H1 (cell line): ENCODE data around the gene OSBP2.

Experiments used
- BACH1 ChIP-seq: IDR thresholded peaks from 2 replicates; pipeline ENCODE4 v1.6.1; 2012; ENCODE audit warnings: low read length, improper control_type of control experiment
- CTCF ChIP-seq, 3 experiments: IDR thresholded peaks; 1 replicate in 2 of 3; 2 replicates in 1 of 3; pipeline versions ENCODE4 v1.5.1 to v1.6.1; 2011; ENCODE audit warnings: low read length in 3 of 3, mild to moderate bottlenecking in 3 of 3, inconsistent platforms in 2 of 3, low read depth in 1 of 3, moderate library complexity in 1 of 3; ENCODE audit not compliant: insufficient read depth in 1 of 3; ENCODE audit errors: control extremely low read depth in 1 of 3
- EP300 ChIP-seq, 2 experiments: IDR thresholded peaks; 1 replicate in 1 of 2; 2 replicates in 1 of 2; pipeline ENCODE4 v1.6.1; 2011 to 2012; ENCODE audit warnings: low read depth in 2 of 2, low read length in 2 of 2, mild to moderate bottlenecking in 2 of 2, borderline replicate concordance in 1 of 2, inconsistent platforms in 1 of 2, moderate library complexity in 1 of 2
- EZH2 ChIP-seq: fragments of 200-600 bp; sonication (generic); IDR thresholded peaks from 2 replicates; pipeline ENCODE4 v1.7.1; 2012; ENCODE audit warnings: low read depth, mild to moderate bottlenecking, moderate library complexity, low read length, inconsistent platforms; ENCODE audit not compliant: severe bottlenecking
- KDM1A ChIP-seq: fragments of 200-600, 300-600 bp; sonication (generic); IDR thresholded peaks from 2 replicates; pipeline ENCODE4 v1.7.1; 2016; ENCODE audit warnings: mild to moderate bottlenecking, low read length, borderline replicate concordance
- NRF1 ChIP-seq: IDR thresholded peaks from 2 replicates; pipeline ENCODE4 v1.6.1; 2011; ENCODE audit warnings: mild to moderate bottlenecking, low read depth, low read length, improper control_type of control experiment
- POLR2A ChIP-seq, 2 experiments: IDR thresholded peaks; 1 replicate in 1 of 2; 2 replicates in 1 of 2; pipeline ENCODE4 v1.6.1; 2011; ENCODE audit warnings: low read depth in 2 of 2, low read length in 2 of 2, mild to moderate bottlenecking in 2 of 2; ENCODE audit errors: control extremely low read depth in 1 of 2
- RFX5 ChIP-seq: IDR thresholded peaks from 2 replicates; pipeline ENCODE4 v1.6.1; 2011; ENCODE audit warnings: low read depth, low read length, improper control_type of control experiment, borderline replicate concordance
- TAF1 ChIP-seq: IDR thresholded peaks from 2 replicates; pipeline ENCODE4 v1.6.1; 2011; ENCODE audit warnings: mild to moderate bottlenecking, low read depth, low read length
- TEAD4 ChIP-seq: IDR thresholded peaks from 2 replicates; pipeline ENCODE4 v1.6.1; 2012; ENCODE audit warnings: low read depth, low read length, inconsistent platforms, mixed read lengths
- USF2 ChIP-seq: IDR thresholded peaks from 2 replicates; pipeline ENCODE4 v1.6.1; 2011; ENCODE audit warnings: low read length, improper control_type of control experiment
- TF ChIP-seq, protein P1 (sequence below): IDR thresholded peaks from 2 replicates; pipeline ENCODE4 v1.6.1; 2012; ENCODE audit warnings: inconsistent platforms

GRCh38 chr22:30809086-30809485, 114.4 kb downstream of the OSBP2 start:
- TF ChIP-seq CTCF (IDR thresholded peaks at IDR 0.05; ENCODE audit: control extremely low read depth in 1 of 3, insufficient read depth in 1 of 3, low read depth in 1 of 3, low read length in 3 of 3) (no peak), EZH2 (no peak), USF2 (no peak), KDM1A (no peak), BACH1 (no peak), NRF1 (no peak), EP300 (IDR thresholded peaks at IDR 0.05; ENCODE audit: borderline replicate concordance in 1 of 2, low read depth in 2 of 2, low read length in 2 of 2) (no peak), TEAD4 (no peak), TAF1 (no peak), POLR2A (IDR thresholded peaks at IDR 0.05; ENCODE audit: control extremely low read depth in 1 of 2, low read depth in 2 of 2, low read length in 2 of 2) (no peak), RFX5 (no peak)
- TF ChIP-seq, protein P1, sequence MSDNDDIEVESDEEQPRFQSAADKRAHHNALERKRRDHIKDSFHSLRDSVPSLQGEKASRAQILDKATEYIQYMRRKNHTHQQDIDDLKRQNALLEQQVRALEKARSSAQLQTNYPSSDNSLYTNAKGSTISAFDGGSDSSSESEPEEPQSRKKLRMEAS: no peak
